HG03460 (cell line): Measurements from ENCODE around the gene C2orf69.

Experiments used
- ATAC-seq: cut with Tn5 transposase; IDR thresholded peaks from one replicate; pipeline ENCODE4 v1.9.1; 2021; ENCODE audit not compliant: unreplicated experiment

Gene C2orf69

DNA sequence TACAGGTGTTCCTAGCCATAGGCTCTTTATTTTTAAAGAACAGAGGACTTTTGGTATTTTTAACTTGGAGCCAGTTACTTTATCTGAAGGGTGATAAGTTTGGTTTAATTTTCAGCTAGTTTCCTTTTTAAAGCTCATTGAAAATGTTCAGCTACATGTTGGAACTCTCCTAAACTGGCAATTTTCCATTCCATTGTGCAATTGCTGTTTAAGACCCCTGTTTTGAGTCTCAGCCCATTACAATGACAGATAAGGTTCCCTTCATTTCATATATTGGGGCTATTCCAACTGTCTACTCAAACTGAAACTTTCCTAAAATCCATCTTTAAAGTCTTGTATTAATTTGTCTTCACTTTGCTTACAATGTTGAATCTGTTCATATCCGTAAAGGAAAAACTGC, 55.9 kb downstream of the C2orf69 start:
- no peak for ATAC-seq

DNA sequence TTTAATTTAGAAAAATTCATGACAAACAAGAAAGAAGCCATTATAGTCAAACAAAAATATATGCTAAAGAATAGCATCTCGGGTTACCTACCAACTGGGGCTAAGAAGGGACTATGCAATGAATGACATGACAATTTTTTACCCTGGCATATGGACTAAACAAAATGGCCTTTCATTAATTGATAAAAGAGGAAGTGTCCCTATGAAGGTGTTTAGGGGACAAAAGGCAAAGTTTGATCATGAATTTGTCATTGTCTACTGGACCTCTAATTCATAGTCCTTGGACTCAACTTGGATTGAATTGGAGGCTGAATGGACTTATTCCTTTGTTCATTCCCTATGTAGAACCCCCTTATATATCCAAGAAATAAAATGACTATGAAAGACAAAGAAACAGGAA, 57.0 kb downstream of the C2orf69 start:
- no peak for ATAC-seq

DNA sequence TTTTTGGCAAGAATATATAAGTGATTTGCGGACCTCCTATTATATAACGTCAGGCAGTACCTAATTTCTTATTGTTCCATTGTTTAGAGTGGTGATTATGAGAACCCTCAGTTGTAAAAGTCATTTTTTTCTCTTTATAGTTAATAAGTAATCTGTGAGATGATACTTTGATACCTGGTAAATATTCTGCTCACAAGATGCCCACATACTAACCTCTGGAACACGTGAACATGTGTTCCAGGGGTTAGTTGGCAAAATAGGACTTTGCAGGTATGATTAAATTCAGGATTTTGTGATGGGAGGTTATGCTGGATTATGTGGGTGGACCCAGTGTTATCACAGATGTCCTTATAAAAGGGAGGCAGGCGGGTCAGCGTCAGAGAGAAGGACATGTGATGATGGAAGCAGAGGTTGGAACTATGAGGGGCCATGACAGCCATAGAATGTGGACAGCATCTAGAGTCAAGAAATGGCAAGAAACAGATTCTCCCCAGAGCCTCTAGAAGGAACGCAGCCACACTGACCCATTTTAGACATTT, 61.1 kb downstream of the C2orf69 start:
- ATAC-seq, result no peak

DNA sequence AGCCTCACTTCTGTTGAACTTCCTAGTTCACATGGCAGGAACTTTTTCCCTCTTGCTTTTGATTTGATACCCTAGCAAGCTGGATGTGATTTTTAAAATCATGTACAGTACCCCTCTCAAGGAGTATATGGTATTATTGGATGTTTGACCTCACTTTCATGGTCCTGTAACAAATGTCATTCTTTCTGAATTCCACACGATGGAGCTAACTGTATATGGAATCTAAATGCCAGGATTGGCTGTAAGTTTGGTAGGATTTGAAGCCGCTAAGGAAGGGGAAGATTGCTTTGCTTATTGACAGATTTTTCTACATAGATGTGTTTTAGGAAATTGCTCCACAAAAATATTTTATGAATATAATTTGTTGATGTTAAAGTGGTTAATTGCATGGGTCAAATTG, 62.6 kb downstream of the C2orf69 start:
- no peak for ATAC-seq

DNA sequence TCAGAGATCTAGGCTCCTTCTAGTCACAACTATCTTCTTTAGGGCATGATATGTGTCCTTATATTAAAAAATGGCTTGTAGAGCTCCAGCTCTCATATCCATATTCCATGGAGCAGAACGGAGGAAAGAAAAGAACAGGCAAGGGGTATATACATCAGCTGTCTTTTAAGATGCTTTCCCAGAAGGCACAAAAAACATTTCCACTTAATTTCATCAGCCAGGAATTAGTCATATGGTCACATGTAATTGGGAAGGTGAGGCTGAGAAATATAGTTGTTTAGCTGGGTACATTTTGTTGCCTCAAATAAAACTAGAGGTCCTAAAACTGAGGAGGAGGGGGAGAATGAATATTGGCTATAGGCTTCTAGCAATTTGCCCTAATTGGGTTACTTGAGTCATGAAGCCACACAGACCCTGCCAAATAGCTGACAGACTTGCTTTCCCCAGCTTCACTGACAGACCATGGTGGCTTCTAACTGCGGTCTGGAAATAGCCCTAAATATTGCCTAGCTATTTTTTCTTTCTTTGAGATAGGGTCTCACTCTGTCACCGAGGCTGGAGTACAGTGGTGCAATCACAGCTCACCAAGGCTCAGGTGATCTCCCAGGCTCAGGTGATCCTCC, 64.3 kb downstream of the C2orf69 start:
- ATAC-seq, result no peak
